Lower leg skin (tissue), 4 donors: ENCODE measurements around the gene HPX. TPM values are rescaled to one million over a fixed set of nuclear protein-coding genes. Genes with fewer than 3 reads are reported as not detected.

Source experiments
- DNase-seq, 2 donors: peaks; one replicate each; pipeline ENCODE4 v3.0.0-alpha.2; 2019; ENCODE audit warnings: low spot score in 2 of 2
- H3K4me3 ChIP-seq: fragments of 200-600 bp; sonication (generic); 2 replicates; pipeline ENCODE4 v1.5.1; 2017; ENCODE audit warnings: mild to moderate bottlenecking, low read depth; ENCODE audit not compliant: poor library complexity, severe bottlenecking
- POLR2A ChIP-seq, 2 donors: fragments of 450-650 bp; IDR thresholded peaks; one replicate each; pipeline ENCODE4 v1.6.1; 2016 to 2017; ENCODE audit warnings: antibody characterized with exemption in 2 of 2, mild to moderate bottlenecking in 1 of 2, moderate library complexity in 1 of 2
- WGBS, 2 donors: methylation state at CpG; one replicate each; pipeline ENCODE4 v1.1.5; 2018; 5-methylcytosine and 5-hydroxymethylcytosine counted together
- intact Hi-C: fragments of 100-400 bp; cut with DNase I; formaldehyde crosslinking; loops from one replicate; pipeline ENCODE4 v1.15.0; 2023; ENCODE audit warnings: low total_unique reads
- total RNA-seq, 4 donors: library from RNA; depleted of rRNA; stranded (reverse); fragments of >200 nt; gene quantifications; one replicate each; pipeline ENCODE4 v1.1.0, GENCODE V29; 2016
- TF ChIP-seq, protein P1 (sequence below), 3 donors: fragments of 450-650 bp; IDR thresholded peaks; one replicate each; pipeline ENCODE4 v1.5.1; 2016; ENCODE audit warnings: antibody characterized with exemption in 3 of 3, mild to moderate bottlenecking in 3 of 3, moderate library complexity in 2 of 3

HPX gene
- 1 to 10 TPM in 3 of 4 donors, under 1 TPM in 1; 0.42 to 1.2 (median 1.1) TPM for total RNA-seq

GRCh38 chr11:6440906-6441358 lies at the start of gene HPX:
Gene HPX, minus strand, starts transcription at chr11:6440987. Its CDS starts 24 bp downstream, at chr11:6440963.
- TF ChIP-seq POLR2A (IDR thresholded peaks at IDR 0.05): no peak
- TF ChIP-seq, protein P1, sequence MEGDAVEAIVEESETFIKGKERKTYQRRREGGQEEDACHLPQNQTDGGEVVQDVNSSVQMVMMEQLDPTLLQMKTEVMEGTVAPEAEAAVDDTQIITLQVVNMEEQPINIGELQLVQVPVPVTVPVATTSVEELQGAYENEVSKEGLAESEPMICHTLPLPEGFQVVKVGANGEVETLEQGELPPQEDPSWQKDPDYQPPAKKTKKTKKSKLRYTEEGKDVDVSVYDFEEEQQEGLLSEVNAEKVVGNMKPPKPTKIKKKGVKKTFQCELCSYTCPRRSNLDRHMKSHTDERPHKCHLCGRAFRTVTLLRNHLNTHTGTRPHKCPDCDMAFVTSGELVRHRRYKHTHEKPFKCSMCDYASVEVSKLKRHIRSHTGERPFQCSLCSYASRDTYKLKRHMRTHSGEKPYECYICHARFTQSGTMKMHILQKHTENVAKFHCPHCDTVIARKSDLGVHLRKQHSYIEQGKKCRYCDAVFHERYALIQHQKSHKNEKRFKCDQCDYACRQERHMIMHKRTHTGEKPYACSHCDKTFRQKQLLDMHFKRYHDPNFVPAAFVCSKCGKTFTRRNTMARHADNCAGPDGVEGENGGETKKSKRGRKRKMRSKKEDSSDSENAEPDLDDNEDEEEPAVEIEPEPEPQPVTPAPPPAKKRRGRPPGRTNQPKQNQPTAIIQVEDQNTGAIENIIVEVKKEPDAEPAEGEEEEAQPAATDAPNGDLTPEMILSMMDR (IDR thresholded peaks at IDR 0.05): no peak
- intact Hi-C loops: loop anchor here (5.0 kb wide), 1 partner anchor 59 kb away; no protein-coding TSS in a partner anchor
- DNase-seq: no peak
- no peak within 1 kb of the TSS for H3K4me3 ChIP-seq
- 74 to 92% methylated on average over 3 of the region's 3 CpGs for WGBS, 2 donors

- intact Hi-C loops: no loop called here
- H3K4me3 ChIP-seq: no peak overlapping the region
- WGBS, 2 donors: 89 to 90% methylated on average over 4 of the region's 4 CpGs
- TF ChIP-seq, protein P1 (IDR thresholded peaks at IDR 0.05): no peak
- no peak for TF ChIP-seq POLR2A (IDR thresholded peaks at IDR 0.05)
- no peak for DNase-seq
Observed at GRCh38 chr11:6489306-6489705, 48.5 kb upstream of the HPX start.

DNA sequence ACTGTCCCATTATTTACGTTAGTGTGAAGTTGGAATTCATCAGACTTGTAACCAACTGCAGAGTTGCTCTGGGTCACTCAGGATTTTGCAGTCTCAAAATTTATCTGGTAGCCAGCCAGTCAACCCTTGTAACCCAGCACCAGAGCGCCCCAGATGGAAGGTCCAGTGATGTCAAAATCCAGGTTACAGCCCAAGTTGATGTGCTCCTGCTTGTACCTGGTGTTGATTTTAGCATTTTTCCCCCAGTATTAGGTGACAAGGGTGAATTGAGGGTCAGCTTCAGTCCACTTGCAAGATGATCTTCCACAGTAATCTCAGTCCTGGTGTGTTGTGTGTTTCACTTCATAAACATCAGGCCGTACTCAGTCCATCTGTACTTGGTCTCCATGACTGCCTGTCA lies 48.0 kb upstream of the HPX start:
- TF ChIP-seq, protein P1 (IDR thresholded peaks at IDR 0.05): no peak
- TF ChIP-seq POLR2A (IDR thresholded peaks at IDR 0.05): no peak
- no peak overlapping the region for H3K4me3 ChIP-seq
- DNase-seq: no peak
- intact Hi-C loops: no loop called here
- WGBS, 2 donors: 93 to 97% methylated on average over 3 of the region's 3 CpGs

DNA sequence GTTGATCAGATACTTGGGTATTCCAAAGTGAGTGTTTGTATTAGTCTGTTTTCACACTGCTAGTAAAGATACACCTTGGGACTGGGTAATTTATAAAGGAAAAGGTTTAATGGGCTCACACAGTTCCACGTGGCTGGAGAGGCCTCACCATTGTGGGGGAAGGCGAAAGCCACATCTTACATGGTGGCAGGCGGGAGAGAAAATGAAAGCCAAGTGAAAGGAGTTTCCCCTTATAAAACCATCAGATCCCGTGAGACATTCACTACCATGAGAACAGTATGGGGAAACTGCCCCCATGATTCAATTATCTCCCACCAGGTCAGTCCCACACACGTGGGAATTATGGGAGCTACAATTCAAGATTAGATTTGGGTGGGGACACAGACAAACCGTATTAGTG lies 47.6 kb upstream of the HPX start:
- WGBS, 2 donors: 89 to 93% methylated on average over 6 of the region's 6 CpGs
- TF ChIP-seq POLR2A (IDR thresholded peaks at IDR 0.05): no peak
- TF ChIP-seq, protein P1 (IDR thresholded peaks at IDR 0.05): no peak
- intact Hi-C loops: no loop called here
- no peak overlapping the region for H3K4me3 ChIP-seq
- DNase-seq: no peak

- no peak for TF ChIP-seq POLR2A (IDR thresholded peaks at IDR 0.05)
- TF ChIP-seq, protein P1 (IDR thresholded peaks at IDR 0.05): no peak
- no peak overlapping the region for H3K4me3 ChIP-seq
- WGBS, 2 donors: 87 to 95% methylated on average over 1 of the region's 1 CpG
- intact Hi-C loops: no loop called here
- no peak for DNase-seq
Observed at GRCh38 chr11:6486938-6487337, 46.2 kb upstream of the HPX start.

DNA sequence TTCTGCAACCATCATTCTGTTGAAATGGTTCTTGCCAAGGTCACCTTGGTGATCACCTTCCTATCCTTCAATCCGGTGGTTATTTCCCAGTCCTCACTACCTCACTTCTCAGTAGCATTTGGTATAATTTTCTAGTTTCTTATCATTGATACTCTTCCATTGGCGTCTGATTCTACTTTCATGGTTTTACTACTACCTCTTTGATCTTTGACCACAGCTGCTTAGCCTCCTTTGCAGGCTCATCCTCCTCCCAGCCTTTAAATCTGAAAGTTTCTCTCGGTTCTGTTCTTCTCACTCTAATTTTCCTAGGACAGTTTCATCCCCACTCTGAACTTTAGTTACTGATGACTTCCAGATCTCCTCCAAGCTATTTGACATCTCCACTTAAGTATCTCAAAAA lies 45.5 kb upstream of the HPX start:
- TF ChIP-seq, protein P1 (IDR thresholded peaks at IDR 0.05): no peak
- no peak for TF ChIP-seq POLR2A (IDR thresholded peaks at IDR 0.05)
- intact Hi-C loops: no loop called here
- no peak for DNase-seq
- H3K4me3 ChIP-seq: no peak overlapping the region
- WGBS, 2 donors: 78 to 83% methylated on average over 3 of the region's 3 CpGs
